ENCODE results near the gene SLC50A1.

The SLC50A1 gene

DNA sequence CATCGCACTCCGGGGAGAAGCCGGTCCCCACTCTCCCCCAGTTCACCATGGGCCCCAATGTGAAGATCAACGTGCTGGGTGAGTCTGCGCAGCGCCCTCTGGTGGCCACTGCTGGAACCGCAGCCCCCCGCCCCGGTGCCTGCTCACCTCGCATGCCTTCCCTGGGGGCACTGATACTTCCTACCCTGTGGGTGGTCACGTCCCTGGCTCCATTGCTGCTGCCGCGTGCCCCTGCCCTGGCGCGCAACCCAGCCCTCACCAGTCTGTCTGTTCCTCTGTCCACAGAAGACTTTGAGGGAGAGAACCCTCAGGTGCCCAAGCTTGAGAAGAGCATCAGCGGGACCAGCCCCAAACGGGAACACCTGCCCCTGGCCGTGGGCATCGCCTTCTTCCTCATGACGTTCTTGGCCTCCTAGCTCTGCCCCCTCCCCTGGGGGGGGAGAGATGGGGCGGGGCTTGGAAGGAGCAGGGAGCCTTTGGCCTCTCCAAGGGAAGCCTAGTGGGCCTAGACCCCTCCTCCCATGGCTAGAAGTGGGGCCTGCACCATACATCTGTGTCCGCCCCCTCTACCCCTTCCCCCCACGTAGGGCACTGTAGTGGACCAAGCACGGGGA, 49.4 kb upstream of the SLC50A1 start (continued):
- TF ChIP-seq ZNF324 (tag by site-specific recombination; IDR thresholded peaks at IDR 0.05) (peak; percentile 29; the same call in 1 of the 2 replicates), ZNF658 (tag by site-specific recombination; IDR thresholded peaks at IDR 0.05) (no peak), KLF8 (tag by site-specific recombination; IDR thresholded peaks at IDR 0.05) (no peak), ZNF510 (tag by site-specific recombination; IDR thresholded peaks at IDR 0.05; ENCODE audit: insufficient replicate concordance) (no peak), ZNF155 (tag by site-specific recombination; IDR thresholded peaks at IDR 0.05) (no peak), ZNF2 (tag by site-specific recombination; IDR thresholded peaks at IDR 0.05) (peak; percentile 71; the same call in 1 of the 2 replicates)
- TF ChIP-seq, protein P1, sequence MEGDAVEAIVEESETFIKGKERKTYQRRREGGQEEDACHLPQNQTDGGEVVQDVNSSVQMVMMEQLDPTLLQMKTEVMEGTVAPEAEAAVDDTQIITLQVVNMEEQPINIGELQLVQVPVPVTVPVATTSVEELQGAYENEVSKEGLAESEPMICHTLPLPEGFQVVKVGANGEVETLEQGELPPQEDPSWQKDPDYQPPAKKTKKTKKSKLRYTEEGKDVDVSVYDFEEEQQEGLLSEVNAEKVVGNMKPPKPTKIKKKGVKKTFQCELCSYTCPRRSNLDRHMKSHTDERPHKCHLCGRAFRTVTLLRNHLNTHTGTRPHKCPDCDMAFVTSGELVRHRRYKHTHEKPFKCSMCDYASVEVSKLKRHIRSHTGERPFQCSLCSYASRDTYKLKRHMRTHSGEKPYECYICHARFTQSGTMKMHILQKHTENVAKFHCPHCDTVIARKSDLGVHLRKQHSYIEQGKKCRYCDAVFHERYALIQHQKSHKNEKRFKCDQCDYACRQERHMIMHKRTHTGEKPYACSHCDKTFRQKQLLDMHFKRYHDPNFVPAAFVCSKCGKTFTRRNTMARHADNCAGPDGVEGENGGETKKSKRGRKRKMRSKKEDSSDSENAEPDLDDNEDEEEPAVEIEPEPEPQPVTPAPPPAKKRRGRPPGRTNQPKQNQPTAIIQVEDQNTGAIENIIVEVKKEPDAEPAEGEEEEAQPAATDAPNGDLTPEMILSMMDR (tag by site-specific recombination; IDR thresholded peaks at IDR 0.05), result peak; percentile 90

DNA sequence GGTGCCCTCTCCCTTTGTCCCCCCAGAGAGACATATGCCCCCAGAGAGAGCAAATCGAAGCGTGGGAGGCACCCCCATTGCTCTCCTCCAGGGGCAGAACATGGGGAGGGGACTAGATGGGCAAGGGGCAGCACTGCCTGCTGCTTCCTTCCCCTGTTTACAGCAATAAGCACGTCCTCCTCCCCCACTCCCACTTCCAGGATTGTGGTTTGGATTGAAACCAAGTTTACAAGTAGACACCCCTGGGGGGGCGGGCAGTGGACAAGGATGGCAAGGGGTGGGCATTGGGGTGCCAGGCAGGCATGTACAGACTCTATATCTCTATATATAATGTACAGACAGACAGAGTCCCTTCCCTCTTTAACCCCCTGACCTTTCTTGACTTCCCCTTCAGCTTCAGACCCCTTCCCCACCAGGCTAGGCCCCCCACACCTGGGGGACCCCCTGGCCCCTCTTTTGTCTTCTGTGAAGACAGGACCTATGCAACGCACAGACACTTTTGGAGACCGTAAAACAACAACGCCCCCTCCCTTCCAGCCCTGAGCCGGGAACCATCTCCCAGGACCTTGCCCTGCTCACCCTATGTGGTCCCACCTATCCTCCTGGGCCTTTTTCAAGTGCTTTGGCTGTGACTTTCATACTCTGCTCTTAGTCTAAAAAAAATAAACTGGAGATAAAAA, 48.7 kb upstream of the SLC50A1 start:
- peaks cover 10% of the 10 kb centered on the region for H3K4me1 ChIP-seq (ENCODE audit: control insufficient read depth, insufficient read depth, low read length)
- CTCF ChIA-PET, result interaction anchor here (0.6 to 4.5 kb wide), 15 partner anchors 13 to 143 kb away, joined by 3 to 117 read pairs (median 5); partner anchors contain the start of genes DPM3, EFNA4 and KRTCAP2

More for the DNA sequence above, 48.7 kb upstream of the SLC50A1 start:
- TF ChIP-seq SP2 (tag by site-specific recombination; IDR thresholded peaks at IDR 0.05) (peak; percentile 26; the same call in 1 of the 2 replicates), WT1 (tag by site-specific recombination; IDR thresholded peaks at IDR 0.05) (peak; percentile 46; the same call in 1 of the 2 replicates), OSR2 (tag by site-specific recombination; IDR thresholded peaks at IDR 0.05) (no peak), ZFHX2 (tag by site-specific recombination; conservative IDR thresholded peaks at IDR 0.05) (peak; percentile 61), ZSCAN23 (tag by site-specific recombination; IDR thresholded peaks at IDR 0.05) (no peak), ZNF350 (tag by site-specific recombination; IDR thresholded peaks at IDR 0.05) (no peak), GLIS1 (tag by site-specific recombination; IDR thresholded peaks at IDR 0.05) (0 out of 2 replicates have a peak, but pooled peaks have one; percentile 29), ZFP69B (tag by site-specific recombination; IDR thresholded peaks at IDR 0.05) (peak; percentile 48), GLIS2 (tag by site-specific recombination; IDR thresholded peaks at IDR 0.05) (0 out of 2 replicates have a peak, but pooled peaks have one; percentile 11), ZIC2 (tag by site-specific recombination; IDR thresholded peaks at IDR 0.05) (peak; percentile 18; the same call in 1 of the 2 replicates)
- TF ChIP-seq, protein P2, sequence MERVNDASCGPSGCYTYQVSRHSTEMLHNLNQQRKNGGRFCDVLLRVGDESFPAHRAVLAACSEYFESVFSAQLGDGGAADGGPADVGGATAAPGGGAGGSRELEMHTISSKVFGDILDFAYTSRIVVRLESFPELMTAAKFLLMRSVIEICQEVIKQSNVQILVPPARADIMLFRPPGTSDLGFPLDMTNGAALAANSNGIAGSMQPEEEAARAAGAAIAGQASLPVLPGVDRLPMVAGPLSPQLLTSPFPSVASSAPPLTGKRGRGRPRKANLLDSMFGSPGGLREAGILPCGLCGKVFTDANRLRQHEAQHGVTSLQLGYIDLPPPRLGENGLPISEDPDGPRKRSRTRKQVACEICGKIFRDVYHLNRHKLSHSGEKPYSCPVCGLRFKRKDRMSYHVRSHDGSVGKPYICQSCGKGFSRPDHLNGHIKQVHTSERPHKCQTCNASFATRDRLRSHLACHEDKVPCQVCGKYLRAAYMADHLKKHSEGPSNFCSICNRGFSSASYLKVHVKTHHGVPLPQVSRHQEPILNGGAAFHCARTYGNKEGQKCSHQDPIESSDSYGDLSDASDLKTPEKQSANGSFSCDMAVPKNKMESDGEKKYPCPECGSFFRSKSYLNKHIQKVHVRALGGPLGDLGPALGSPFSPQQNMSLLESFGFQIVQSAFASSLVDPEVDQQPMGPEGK (tag by site-specific recombination; IDR thresholded peaks at IDR 0.05), result peak; percentile 29; the same call in 1 of the 2 replicates
- TF ChIP-seq, protein P3, sequence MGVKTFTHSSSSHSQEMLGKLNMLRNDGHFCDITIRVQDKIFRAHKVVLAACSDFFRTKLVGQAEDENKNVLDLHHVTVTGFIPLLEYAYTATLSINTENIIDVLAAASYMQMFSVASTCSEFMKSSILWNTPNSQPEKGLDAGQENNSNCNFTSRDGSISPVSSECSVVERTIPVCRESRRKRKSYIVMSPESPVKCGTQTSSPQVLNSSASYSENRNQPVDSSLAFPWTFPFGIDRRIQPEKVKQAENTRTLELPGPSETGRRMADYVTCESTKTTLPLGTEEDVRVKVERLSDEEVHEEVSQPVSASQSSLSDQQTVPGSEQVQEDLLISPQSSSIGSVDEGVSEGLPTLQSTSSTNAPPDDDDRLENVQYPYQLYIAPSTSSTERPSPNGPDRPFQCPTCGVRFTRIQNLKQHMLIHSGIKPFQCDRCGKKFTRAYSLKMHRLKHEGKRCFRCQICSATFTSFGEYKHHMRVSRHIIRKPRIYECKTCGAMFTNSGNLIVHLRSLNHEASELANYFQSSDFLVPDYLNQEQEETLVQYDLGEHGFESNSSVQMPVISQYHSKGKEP (tag by site-specific recombination; IDR thresholded peaks at IDR 0.05), result no peak
- TF ChIP-seq, protein P4, sequence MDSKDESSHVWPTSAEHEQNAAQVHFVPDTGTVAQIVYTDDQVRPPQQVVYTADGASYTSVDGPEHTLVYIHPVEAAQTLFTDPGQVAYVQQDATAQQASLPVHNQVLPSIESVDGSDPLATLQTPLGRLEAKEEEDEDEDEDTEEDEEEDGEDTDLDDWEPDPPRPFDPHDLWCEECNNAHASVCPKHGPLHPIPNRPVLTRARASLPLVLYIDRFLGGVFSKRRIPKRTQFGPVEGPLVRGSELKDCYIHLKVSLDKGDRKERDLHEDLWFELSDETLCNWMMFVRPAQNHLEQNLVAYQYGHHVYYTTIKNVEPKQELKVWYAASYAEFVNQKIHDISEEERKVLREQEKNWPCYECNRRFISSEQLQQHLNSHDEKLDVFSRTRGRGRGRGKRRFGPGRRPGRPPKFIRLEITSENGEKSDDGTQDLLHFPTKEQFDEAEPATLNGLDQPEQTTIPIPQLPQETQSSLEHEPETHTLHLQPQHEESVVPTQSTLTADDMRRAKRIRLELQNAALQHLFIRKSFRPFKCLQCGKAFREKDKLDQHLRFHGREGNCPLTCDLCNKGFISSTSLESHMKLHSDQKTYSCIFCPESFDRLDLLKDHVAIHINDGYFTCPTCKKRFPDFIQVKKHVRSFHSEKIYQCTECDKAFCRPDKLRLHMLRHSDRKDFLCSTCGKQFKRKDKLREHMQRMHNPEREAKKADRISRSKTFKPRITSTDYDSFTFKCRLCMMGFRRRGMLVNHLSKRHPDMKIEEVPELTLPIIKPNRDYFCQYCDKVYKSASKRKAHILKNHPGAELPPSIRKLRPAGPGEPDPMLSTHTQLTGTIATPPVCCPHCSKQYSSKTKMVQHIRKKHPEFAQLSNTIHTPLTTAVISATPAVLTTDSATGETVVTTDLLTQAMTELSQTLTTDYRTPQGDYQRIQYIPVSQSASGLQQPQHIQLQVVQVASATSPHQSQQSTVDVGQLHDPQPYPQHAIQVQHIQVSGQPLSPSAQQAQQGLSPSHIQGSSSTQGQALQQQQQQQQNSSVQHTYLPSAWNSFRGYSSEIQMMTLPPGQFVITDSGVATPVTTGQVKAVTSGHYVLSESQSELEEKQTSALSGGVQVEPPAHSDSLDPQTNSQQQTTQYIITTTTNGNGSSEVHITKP (tag by site-specific recombination; IDR thresholded peaks at IDR 0.05), result 0 out of 2 replicates have a peak, but pooled peaks have one; percentile 8
- TF ChIP-seq, protein P5, sequence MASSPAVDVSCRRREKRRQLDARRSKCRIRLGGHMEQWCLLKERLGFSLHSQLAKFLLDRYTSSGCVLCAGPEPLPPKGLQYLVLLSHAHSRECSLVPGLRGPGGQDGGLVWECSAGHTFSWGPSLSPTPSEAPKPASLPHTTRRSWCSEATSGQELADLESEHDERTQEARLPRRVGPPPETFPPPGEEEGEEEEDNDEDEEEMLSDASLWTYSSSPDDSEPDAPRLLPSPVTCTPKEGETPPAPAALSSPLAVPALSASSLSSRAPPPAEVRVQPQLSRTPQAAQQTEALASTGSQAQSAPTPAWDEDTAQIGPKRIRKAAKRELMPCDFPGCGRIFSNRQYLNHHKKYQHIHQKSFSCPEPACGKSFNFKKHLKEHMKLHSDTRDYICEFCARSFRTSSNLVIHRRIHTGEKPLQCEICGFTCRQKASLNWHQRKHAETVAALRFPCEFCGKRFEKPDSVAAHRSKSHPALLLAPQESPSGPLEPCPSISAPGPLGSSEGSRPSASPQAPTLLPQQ (tag by site-specific recombination; IDR thresholded peaks at IDR 0.05), result peak; percentile 36; the same call in 1 of the 2 replicates
- TF ChIP-seq, protein P6, sequence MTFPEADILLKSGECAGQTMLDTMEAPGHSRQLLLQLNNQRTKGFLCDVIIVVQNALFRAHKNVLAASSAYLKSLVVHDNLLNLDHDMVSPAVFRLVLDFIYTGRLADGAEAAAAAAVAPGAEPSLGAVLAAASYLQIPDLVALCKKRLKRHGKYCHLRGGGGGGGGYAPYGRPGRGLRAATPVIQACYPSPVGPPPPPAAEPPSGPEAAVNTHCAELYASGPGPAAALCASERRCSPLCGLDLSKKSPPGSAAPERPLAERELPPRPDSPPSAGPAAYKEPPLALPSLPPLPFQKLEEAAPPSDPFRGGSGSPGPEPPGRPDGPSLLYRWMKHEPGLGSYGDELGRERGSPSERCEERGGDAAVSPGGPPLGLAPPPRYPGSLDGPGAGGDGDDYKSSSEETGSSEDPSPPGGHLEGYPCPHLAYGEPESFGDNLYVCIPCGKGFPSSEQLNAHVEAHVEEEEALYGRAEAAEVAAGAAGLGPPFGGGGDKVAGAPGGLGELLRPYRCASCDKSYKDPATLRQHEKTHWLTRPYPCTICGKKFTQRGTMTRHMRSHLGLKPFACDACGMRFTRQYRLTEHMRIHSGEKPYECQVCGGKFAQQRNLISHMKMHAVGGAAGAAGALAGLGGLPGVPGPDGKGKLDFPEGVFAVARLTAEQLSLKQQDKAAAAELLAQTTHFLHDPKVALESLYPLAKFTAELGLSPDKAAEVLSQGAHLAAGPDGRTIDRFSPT (tag by site-specific recombination; IDR thresholded peaks at IDR 0.05), result peak; percentile 36; the same call in 1 of the 2 replicates
- Histone ChIP-seq H3K4me3 (ENCODE audit: low read depth, low read length) (no peak overlapping the region), H3K36me3 (ENCODE audit: control insufficient read depth in 2 of 2, insufficient read depth in 1 of 2, low read length in 2 of 2) (no peaks in the 10 kb centered on the region), H3K9me3 (ENCODE audit: control insufficient read depth, insufficient read depth, low read depth, low read length) (no peaks in the 10 kb centered on the region), H3K27ac (ENCODE audit: extremely low read depth, low read depth, low read length) (no peak overlapping the region; the same call in 1 of the 2 replicates)
- POLR2A ChIA-PET, result no interaction called here

Measured in HEK293 (cell line).